ENCODE data around the gene ZFP62.

The ZFP62 gene

GRCh38 chr5:180803181-180804128 is 57.6 kb downstream of the ZFP62 start:
- DNase-seq: peak in 41 of 42 donors; percentile 21 to 79 (median 56)
- intact Hi-C loops (cut with DNase I): no loop called here

- DNase-seq: peak; percentile 25 to 91 (median 78)
- intact Hi-C loops (cut with DNase I): no loop called here
Measured at GRCh38 chr5:180802325-180803180, 58.5 kb downstream of the ZFP62 start, which contains the start of gene MGAT1. MGAT1 (minus strand) TSS chr5:180802806; CDS start chr5:180792971, 9,835 bp downstream.

GRCh38 chr5:180801596-180802324 is 59.3 kb downstream of the ZFP62 start:
- DNase-seq: peak in 1 of 42 donors; percentile 4
- intact Hi-C loops (cut with DNase I): no loop called here

- intact Hi-C loops (cut with DNase I): no loop called here
Measured at GRCh38 chr5:180799902-180800801, 60.9 kb downstream of the ZFP62 start.

GRCh38 chr5:180799194-180799593 is 61.9 kb downstream of the ZFP62 start:
- peak in 2 of 42 donors; percentile 8 to 40 for DNase-seq
- intact Hi-C loops (cut with DNase I): no loop called here

More at GRCh38 chr5:180799902-180800801, 60.9 kb downstream of the ZFP62 start:
- DNase-seq: peak in 1 of 42 donors; percentile 31

GRCh38 chr5:180798193-180798592 is 62.9 kb downstream of the ZFP62 start:
- peak in 1 of 42 donors; percentile 24 for DNase-seq
- intact Hi-C loops (cut with DNase I): no loop called here

Data from head of caudate nucleus (tissue), 42 donors.